Measurements from ENCODE around the gene AAMP.

The AAMP gene

GRCh38 chr2:218218268-218219185 lies 51.4 kb downstream of the AAMP start:
- no peak for DNase-seq

- DNase-seq = no peak
Observed at GRCh38 chr2:218217360-218218267, 52.3 kb downstream of the AAMP start.

GRCh38 chr2:218216674-218217359 lies 53.1 kb downstream of the AAMP start, which contains the start of gene ARPC2:
ARPC2 (plus strand) TSS chr2:218217189; CDS start chr2:218217471, 282 bp downstream.
- DNase-seq = peak; percentile 96

- DNase-seq = no peak
Observed at GRCh38 chr2:218216336-218216673, 53.6 kb downstream of the AAMP start.

Measured in left hindlimb (tissue), 1 donor.